Spleen (tissue), 11 donors: ENCODE measurements around the gene ALS2CL. TPM values are rescaled to one million over a fixed set of nuclear protein-coding genes. Genes with fewer than 3 reads are reported as not detected.

ENCODE experiments used
- DNase-seq: peaks from one replicate; pipeline ENCODE4 v3.0.0-alpha.2; 2020
- H3K27ac ChIP-seq, 8 donors: fragments of 200-600 bp; sonication (generic) in 7 of 8; 1 replicate in 4 of 8; 2 replicates in 4 of 8; pipeline versions ENCODE4 v1.5.0 to v1.8.0; 2016 to 2021; ENCODE audit warnings: inconsistent platforms in 4 of 8, mild to moderate bottlenecking in 4 of 8, moderate library complexity in 1 of 8
- H3K27me3 ChIP-seq, 7 donors: fragments of 200-600 bp; sonication (generic) in 6 of 7; replicated peaks in 1 of 7; 1 replicate in 4 of 7; 2 replicates in 3 of 7; pipeline versions ENCODE4 v1.5.0 to v1.8.0; 2016 to 2021; ENCODE audit warnings: inconsistent platforms in 3 of 7, mild to moderate bottlenecking in 1 of 7
- H3K36me3 ChIP-seq, 6 donors: fragments of 200-600 bp; sonication (generic) in 5 of 6; 1 replicate in 4 of 6; 2 replicates in 2 of 6; pipeline versions ENCODE4 v1.5.0 to v1.8.0; 2016 to 2021; ENCODE audit warnings: inconsistent platforms in 2 of 6
- H3K4me1 ChIP-seq, 6 donors: fragments of 200-600 bp; sonication (generic) in 5 of 6; 1 replicate in 3 of 6; 2 replicates in 3 of 6; pipeline versions ENCODE4 v1.5.0 to v1.8.0; 2016 to 2021; ENCODE audit warnings: inconsistent platforms in 3 of 6
- H3K4me3 ChIP-seq, 8 donors: fragments of 200-600 bp; sonication (generic) in 7 of 8; 1 replicate in 4 of 8; 2 replicates in 4 of 8; pipeline versions ENCODE4 v1.5.0 to v1.8.0; 2016 to 2021; ENCODE audit warnings: inconsistent platforms in 4 of 8, mild to moderate bottlenecking in 4 of 8, moderate library complexity in 2 of 8
- H3K9me3 ChIP-seq, 8 donors: fragments of 200-600 bp; sonication (generic) in 7 of 8; 1 replicate in 4 of 8; 2 replicates in 4 of 8; pipeline versions ENCODE4 v1.5.0 to v1.8.0; 2016 to 2021; ENCODE audit warnings: inconsistent platforms in 4 of 8
- POLR2A ChIP-seq, 3 donors: fragments of 450-650 bp; IDR thresholded peaks; one replicate each; pipeline ENCODE4 v1.5.1; 2017; ENCODE audit warnings: antibody characterized with exemption in 3 of 3, mild to moderate bottlenecking in 1 of 3
- POLR2AphosphoS5 ChIP-seq, 3 donors: sonication (generic); formaldehyde crosslinking; IDR thresholded peaks; one replicate each; pipeline ENCODE4 v1.5.1; 2017; ENCODE audit warnings: antibody characterized with exemption in 3 of 3
- WGBS, 5 donors: extraction: QIAGEN DNeasy Blood & Tissue Kit in 3 of 5; methylation state at CpG; one replicate each; pipeline versions ENCODE4 v1.1.5 to v1.1.7; 2013 to 2018; 5-methylcytosine and 5-hydroxymethylcytosine counted together
- intact Hi-C: fragments of 100-400 bp; cut with DNase I; formaldehyde crosslinking; loops from one replicate; pipeline ENCODE4 v1.15.0; 2023; ENCODE audit warnings: low total_unique reads
- polyA plus RNA-seq, 3 donors: library from polyadenylated mRNA; stranded (reverse); fragments of 200-250 nt; gene quantifications; one replicate each; pipeline ENCODE4 v1.2.1, GENCODE V29; 2013
- total RNA-seq, 7 donors: library from RNA; depleted of rRNA in 3 of 7; stranded (reverse); fragments of >200 nt in 3 of 7; fragmentation: NEBNext Ultra II Directional in 4 of 7; extraction: Animal tissue kit (Norgen Biotek cat#: 25700) in 4 of 7; gene quantifications; one replicate each; pipeline versions ENCODE4 v1.1.0 to v1.2.1, GENCODE V29; 2016 to 2021
- TF ChIP-seq, protein P1 (sequence below), 11 experiments: fragments of 200-600 bp in 7 of 11; fragments of 450-650 bp in 4 of 11; sonication (generic) in 4 of 11; IDR thresholded peaks in 8 of 11; conservative IDR thresholded peaks in 3 of 11; 1 replicate in 7 of 11; 2 replicates in 4 of 11; pipeline versions ENCODE4 v1.4.0 to v1.8.0; 2016 to 2021; ENCODE audit warnings: antibody characterized with exemption in 11 of 11, inconsistent platforms in 4 of 11, mild to moderate bottlenecking in 1 of 11
- donor health status: healthy with polysubstance abuse.
- donor health status: DM: no; HTN: no; CAD: no; lungs with moderate emphysema.
- donor health status: DM: no; HTN: no; CAD: no.
- donor health status: Bipolar disorder and iron deficiency.
- donor health status: healthy.
- donor health status: DM: no; HTN: no; CAD: no.
- donor health status: DM: yes; HTN: yes; CAD: no.

Gene ALS2CL
- total and polyA plus RNA-seq, 10 donors, result 7.9 to 61.2 (median 31.9) TPM

DNA sequence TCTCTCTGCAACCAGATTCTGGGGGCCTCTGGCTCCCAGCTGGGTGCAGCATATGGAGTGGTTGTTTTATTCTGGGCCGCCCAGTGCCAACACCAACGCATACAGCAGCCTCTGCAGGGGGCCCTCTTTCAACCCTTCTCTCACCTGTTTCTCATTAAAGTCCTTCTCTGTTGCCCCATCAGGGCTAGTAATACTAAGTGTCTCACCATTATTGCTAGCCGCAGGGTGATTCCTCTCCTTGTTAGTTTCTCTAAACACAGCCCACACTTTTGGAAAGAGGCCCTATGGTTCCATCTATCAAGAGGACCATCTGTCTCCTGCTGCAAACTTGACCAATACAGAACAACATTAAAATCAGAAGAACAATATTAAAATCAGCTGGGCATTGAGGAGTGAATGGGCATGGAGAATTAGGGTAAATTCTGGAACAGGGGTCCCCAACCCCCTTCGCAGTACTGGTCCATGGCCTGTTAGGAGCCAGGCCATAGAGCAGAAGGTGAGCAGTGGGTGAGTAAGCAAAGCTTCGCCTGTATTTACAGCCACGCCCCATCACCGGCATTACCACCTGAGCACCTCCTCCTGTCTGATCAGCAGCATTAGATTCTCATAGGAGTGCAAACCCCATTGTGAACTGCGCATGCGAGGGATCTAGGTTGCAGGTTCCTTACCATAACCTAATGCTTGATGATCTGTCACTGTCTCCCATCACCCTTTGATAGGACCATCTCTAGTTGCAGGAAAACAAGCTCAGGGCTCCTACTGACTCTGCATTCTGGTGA, 36.5 kb downstream of the ALS2CL start:
- H3K4me1 ChIP-seq, result peaks cover 0 to 5% (median 0%) of the 10 kb centered on the region in 6 donors
- no peak overlapping the region for H3K27ac ChIP-seq
- intact Hi-C loops, result no loop called here
- TF ChIP-seq POLR2AphosphoS5 (IDR thresholded peaks at IDR 0.05), result no peak
- no peaks in the 10 kb centered on the region for H3K36me3 ChIP-seq
- no peak for DNase-seq
- H3K4me3 ChIP-seq, result no peak overlapping the region
- H3K9me3 ChIP-seq, result peaks cover 0 to 6% (median 2%) of the 10 kb centered on the region in 8 donors
- WGBS, 5 donors, result 92 to 97% (median 92%) methylated on average over 9 of the region's 9 CpGs
- H3K27me3 ChIP-seq, result peaks cover 0 to 3% (median 0%) of the 10 kb centered on the region in 7 donors

DNA sequence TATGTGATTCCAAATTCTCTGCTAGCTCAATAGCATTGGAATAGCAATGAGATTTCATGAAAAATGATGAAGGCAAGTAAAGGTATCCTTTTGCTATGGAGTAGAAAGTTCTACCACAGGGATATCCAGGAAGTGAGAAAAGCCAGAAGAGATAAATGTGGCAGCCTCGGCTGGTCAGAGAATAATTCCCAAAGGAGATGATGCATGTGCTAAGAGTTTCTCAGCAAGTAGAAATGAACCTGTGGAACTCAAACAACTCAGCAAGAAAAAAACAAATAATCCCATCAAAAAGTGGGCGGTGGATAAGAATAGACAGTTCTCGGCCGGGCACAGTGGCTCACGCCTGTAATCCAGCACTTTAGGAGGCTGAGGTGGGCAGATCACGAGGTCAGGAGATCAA, 38.2 kb downstream of the ALS2CL start:
- intact Hi-C loops, result no loop called here
- 81 to 93% (median 85%) methylated on average over 6 of the region's 6 CpGs for WGBS, 5 donors
- DNase-seq, result no peak
- Histone ChIP-seq H3K4me1 (no peaks in the 10 kb centered on the region), H3K27me3 (no peaks in the 10 kb centered on the region), H3K9me3 (peaks cover 0 to 12% (median 8%) of the 10 kb centered on the region in 8 donors), H3K4me3 (no peak overlapping the region), H3K36me3 (no peaks in the 10 kb centered on the region), H3K27ac (no peak overlapping the region)
- TF ChIP-seq, protein P1, sequence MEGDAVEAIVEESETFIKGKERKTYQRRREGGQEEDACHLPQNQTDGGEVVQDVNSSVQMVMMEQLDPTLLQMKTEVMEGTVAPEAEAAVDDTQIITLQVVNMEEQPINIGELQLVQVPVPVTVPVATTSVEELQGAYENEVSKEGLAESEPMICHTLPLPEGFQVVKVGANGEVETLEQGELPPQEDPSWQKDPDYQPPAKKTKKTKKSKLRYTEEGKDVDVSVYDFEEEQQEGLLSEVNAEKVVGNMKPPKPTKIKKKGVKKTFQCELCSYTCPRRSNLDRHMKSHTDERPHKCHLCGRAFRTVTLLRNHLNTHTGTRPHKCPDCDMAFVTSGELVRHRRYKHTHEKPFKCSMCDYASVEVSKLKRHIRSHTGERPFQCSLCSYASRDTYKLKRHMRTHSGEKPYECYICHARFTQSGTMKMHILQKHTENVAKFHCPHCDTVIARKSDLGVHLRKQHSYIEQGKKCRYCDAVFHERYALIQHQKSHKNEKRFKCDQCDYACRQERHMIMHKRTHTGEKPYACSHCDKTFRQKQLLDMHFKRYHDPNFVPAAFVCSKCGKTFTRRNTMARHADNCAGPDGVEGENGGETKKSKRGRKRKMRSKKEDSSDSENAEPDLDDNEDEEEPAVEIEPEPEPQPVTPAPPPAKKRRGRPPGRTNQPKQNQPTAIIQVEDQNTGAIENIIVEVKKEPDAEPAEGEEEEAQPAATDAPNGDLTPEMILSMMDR (IDR thresholded peaks at IDR 0.05 in 8 of 11, conservative IDR thresholded peaks at IDR 0.05 in 3 of 11), result no peak
- TF ChIP-seq POLR2A (IDR thresholded peaks at IDR 0.05), result no peak
- TF ChIP-seq POLR2AphosphoS5 (IDR thresholded peaks at IDR 0.05), result no peak

DNA sequence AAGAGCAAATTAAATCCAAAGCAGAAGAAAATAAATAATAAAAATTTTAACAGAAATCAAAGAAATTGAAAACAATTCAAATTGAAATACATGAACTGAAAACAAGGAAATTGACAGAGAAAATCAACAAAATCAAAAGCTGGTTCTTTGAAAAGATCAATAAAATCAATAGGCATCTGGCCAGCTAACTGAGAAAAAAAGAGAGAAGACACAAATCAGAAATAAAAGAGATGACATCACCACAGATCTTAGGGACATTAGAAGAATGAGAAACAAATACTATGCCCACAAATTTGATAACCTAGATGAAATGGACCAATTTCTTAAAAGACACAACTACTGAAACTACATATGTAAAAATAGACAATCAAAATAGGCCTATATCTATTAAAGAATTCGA, 42.4 kb downstream of the ALS2CL start:
- 53 to 78% (median 56%) methylated on average over 1 of the region's 1 CpG for WGBS, 5 donors
- no peak for DNase-seq
- Histone ChIP-seq H3K27me3 (no peaks in the 10 kb centered on the region), H3K4me3 (no peak overlapping the region), H3K36me3 (no peaks in the 10 kb centered on the region), H3K27ac (no peak overlapping the region), H3K9me3 (peaks cover 0 to 12% (median 8%) of the 10 kb centered on the region in 8 donors), H3K4me1 (no peaks in the 10 kb centered on the region)
- no peak for TF ChIP-seq POLR2AphosphoS5 (IDR thresholded peaks at IDR 0.05)
- TF ChIP-seq, protein P1 (IDR thresholded peaks at IDR 0.05 in 8 of 11, conservative IDR thresholded peaks at IDR 0.05 in 3 of 11), result no peak
- no peak for TF ChIP-seq POLR2A (IDR thresholded peaks at IDR 0.05)
- intact Hi-C loops, result no loop called here

DNA sequence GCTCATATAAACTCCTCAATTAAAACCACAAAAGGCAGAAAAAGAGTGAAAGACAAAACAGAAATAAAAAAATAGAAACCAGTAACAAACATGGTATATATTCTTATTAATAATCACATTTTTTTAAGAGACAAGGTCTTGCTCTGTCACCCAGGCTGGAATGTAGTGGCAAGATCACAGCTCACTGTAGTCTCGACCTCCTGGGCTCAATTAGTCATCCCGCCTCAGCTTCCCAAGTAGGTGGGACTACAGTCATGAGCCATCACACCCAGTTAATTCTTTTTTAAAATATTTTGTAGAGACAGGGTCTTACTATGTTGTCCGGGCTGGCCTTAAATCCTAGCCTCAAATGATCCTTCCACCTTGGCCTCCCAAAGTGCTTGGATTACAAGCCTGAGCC, 44.0 kb downstream of the ALS2CL start:
- H3K27me3 ChIP-seq, result no peaks in the 10 kb centered on the region
- H3K4me3 ChIP-seq, result no peak overlapping the region
- H3K36me3 ChIP-seq, result no peaks in the 10 kb centered on the region
- H3K4me1 ChIP-seq, result no peaks in the 10 kb centered on the region
- DNase-seq, result no peak
- intact Hi-C loops, result no loop called here
- no peak for TF ChIP-seq POLR2AphosphoS5 (IDR thresholded peaks at IDR 0.05)
- TF ChIP-seq, protein P1 (IDR thresholded peaks at IDR 0.05 in 8 of 11, conservative IDR thresholded peaks at IDR 0.05 in 3 of 11), result no peak
- no peak for TF ChIP-seq POLR2A (IDR thresholded peaks at IDR 0.05)
- no peak overlapping the region for H3K27ac ChIP-seq
- 85 to 94% (median 88%) methylated on average over 3 of the region's 3 CpGs for WGBS, 5 donors
- H3K9me3 ChIP-seq, result peaks cover 0 to 12% (median 8%) of the 10 kb centered on the region in 8 donors
